ENCODE data around the gene GPM6B.

DNA sequence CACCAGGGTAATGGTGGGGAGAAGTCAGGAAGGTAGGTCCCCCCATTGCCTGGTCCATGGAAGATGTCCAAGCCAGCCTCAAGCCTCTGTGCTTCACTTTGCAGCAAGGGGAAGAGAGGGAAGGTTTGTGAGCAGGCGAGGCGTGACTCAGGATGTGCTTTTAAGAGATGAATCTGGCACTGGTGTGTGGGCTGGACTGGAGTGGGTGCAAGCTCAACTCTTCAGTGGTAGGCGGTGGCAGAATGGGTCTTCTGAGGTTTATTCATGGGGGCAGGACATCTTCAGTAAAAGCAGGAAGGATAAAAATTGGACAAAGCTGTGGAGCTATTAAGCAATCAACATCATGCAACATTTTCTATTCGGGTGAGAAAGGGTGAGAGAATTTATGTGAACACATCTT is 19.4 kb downstream of the GPM6B start:
- TF ChIP-seq, protein P1, sequence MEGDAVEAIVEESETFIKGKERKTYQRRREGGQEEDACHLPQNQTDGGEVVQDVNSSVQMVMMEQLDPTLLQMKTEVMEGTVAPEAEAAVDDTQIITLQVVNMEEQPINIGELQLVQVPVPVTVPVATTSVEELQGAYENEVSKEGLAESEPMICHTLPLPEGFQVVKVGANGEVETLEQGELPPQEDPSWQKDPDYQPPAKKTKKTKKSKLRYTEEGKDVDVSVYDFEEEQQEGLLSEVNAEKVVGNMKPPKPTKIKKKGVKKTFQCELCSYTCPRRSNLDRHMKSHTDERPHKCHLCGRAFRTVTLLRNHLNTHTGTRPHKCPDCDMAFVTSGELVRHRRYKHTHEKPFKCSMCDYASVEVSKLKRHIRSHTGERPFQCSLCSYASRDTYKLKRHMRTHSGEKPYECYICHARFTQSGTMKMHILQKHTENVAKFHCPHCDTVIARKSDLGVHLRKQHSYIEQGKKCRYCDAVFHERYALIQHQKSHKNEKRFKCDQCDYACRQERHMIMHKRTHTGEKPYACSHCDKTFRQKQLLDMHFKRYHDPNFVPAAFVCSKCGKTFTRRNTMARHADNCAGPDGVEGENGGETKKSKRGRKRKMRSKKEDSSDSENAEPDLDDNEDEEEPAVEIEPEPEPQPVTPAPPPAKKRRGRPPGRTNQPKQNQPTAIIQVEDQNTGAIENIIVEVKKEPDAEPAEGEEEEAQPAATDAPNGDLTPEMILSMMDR (IDR thresholded peaks at IDR 0.05), result no peak
- TF ChIP-seq POLR2A (IDR thresholded peaks at IDR 0.05), result no peak

All from esophagus squamous epithelium (tissue), 4 donors.